Measurements from ENCODE around the gene SPATA6.

The SPATA6 gene

GRCh38 chr1:48249868-48250267, 222.1 kb downstream of the SPATA6 start:
- Histone ChIP-seq H3K27me3 (ENCODE audit: control insufficient read depth, insufficient read depth, low read length) (no peaks in the 10 kb centered on the region), H3K4me1 (ENCODE audit: control insufficient read depth, low read depth, low read length) (no peaks in the 10 kb centered on the region), H3K36me3 (ENCODE audit: control insufficient read depth, low read depth, low read length) (no peaks in the 10 kb centered on the region), H3K27ac (ENCODE audit: low read length) (no peak overlapping the region), H3K9ac (ENCODE audit: low read length) (no peak overlapping the region), H3K9me3 (ENCODE audit: control insufficient read depth, low read depth, low read length) (no peaks in the 10 kb centered on the region), H3K4me3 (ENCODE audit: low read length) (no peak overlapping the region)

GRCh38 chr1:48248356-48248755, 223.6 kb downstream of the SPATA6 start:
- Histone ChIP-seq H3K36me3 (ENCODE audit: control insufficient read depth, low read depth, low read length) (no peaks in the 10 kb centered on the region), H3K27me3 (ENCODE audit: control insufficient read depth, insufficient read depth, low read length) (no peaks in the 10 kb centered on the region), H3K4me3 (ENCODE audit: low read length) (no peak overlapping the region), H3K9ac (ENCODE audit: low read length) (no peak overlapping the region), H3K9me3 (ENCODE audit: control insufficient read depth, low read depth, low read length) (no peaks in the 10 kb centered on the region), H3K27ac (ENCODE audit: low read length) (no peak overlapping the region), H3K4me1 (ENCODE audit: control insufficient read depth, low read depth, low read length) (no peaks in the 10 kb centered on the region)

- Histone ChIP-seq H3K4me3 (ENCODE audit: low read length) (no peak overlapping the region), H3K9me3 (ENCODE audit: control insufficient read depth, low read depth, low read length) (no peaks in the 10 kb centered on the region), H3K27me3 (ENCODE audit: control insufficient read depth, insufficient read depth, low read length) (no peaks in the 10 kb centered on the region), H3K27ac (ENCODE audit: low read length) (no peak overlapping the region), H3K9ac (ENCODE audit: low read length) (no peak overlapping the region), H3K4me1 (ENCODE audit: control insufficient read depth, low read depth, low read length) (no peaks in the 10 kb centered on the region), H3K36me3 (ENCODE audit: control insufficient read depth, low read depth, low read length) (no peaks in the 10 kb centered on the region)
Measured at GRCh38 chr1:48246727-48247126, 225.3 kb downstream of the SPATA6 start.

Measured in iPS-18a (cell line).